ENCODE measurements around the gene BEST3. TPM values are rescaled to one million over a fixed set of nuclear protein-coding genes. Genes with fewer than 3 reads are reported as not detected.

The BEST3 gene
- 0.31 and 1.3 TPM in 2 replicates for total RNA-seq (2014; rRNA removed; shearing (Covaris generic))

DNA sequence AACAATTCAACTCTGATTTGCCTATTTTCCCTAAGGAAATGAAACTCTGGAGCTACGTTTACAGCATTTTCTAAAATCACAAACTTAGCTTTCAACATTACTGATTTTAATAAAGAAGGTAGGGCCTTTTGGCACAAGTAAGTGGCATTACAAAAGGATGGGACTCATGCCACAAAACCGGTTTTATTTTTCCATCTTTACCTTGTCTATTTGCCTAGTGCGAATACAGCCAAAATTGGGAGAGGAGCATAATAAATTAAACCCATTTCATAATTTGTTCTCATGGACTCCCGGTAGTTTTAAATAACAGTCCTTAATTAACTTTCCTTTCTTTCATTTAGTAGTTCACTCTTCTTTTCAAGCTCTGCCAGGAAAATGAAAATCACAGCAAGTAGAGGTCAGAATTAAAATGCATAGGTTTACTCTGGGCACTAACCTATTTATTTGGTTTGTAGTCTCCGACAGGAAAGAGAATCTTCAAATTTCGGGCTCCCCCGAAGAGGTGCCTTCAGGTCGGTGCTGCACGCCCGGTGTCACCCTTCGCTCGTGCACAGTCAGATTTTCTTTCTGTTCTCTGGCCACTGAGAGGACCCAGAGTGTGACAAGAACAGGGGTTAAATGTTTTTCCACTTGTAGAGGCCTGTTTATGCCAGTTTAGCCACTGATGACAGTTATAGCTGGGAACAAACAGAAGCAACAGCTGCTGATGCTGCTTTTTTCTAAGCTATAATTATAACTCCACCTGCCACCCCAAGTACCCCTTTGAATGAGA, at the start of gene BEST3:
Gene BEST3 (minus strand): TSS at position 535 of the 772 bp plus-strand sequence. CDS start 1,505 bp downstream, outside the sequence.
- no peak for DNase-seq (ENCODE audit: low spot score)

DNA sequence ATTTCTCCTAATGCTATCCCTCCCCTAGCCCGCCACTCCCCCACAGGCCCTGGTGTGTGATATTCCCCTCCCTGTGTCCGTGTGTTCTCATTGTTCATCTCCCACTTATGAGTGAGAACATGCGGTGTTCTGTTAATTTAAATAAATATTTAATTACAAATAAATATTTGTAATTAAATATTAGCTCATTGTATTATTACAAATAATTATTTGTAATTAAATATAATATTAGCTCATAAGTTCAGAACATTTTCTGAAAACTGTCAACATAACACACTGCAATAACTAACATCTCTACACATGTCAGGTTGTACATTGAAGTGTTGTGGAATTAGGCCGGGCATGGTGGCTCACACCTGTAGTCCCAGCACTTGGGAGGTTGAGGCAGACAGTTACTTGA, 45.0 kb upstream of the BEST3 start:
- no peak for DNase-seq (ENCODE audit: low spot score)

DNA sequence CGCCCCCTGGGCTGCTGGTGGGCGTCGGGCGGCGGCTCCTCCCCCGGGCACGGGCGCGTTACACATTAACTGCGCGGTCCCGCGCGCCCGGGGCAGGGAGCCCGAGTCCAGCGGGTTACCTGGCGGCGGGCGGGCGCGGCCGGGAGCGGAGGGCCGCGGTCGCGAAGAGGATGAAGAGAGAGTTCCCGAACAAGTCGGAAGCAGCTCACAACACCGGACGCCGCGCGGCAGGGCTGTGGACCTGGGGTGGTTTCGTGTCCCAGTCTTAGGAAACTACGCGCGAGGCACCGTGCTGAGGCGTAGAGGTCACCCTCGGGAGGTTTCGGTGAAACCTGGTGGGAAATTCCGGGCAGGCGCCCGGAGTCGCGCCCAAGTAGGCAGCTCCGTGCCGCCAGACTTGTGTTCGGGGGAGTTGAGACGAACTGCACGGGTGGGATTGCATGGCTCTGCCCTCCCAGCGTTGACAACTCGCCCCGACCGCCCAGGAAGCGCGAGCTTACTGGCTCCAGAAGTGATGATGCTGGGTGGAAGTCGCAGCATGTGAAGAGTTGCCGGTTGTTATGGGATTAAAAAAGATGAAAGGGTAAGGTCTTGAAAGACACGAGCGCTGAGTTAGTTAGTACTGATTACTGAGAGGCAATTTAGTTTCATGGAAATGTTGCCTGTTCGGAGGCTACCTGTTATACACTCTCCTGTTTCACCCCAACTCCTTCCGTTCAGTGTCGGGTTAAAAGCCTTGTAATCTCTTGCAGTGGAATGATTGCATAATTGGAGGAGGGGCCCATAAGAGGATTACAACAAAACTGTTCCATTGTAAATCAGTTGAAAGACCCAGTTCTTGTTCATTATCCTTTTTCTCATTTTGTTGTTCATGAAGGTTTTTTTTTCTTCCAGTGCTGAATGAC, 40.4 kb upstream of the BEST3 start:
- DNase-seq (ENCODE audit: low spot score), result peak; percentile 17

DNA sequence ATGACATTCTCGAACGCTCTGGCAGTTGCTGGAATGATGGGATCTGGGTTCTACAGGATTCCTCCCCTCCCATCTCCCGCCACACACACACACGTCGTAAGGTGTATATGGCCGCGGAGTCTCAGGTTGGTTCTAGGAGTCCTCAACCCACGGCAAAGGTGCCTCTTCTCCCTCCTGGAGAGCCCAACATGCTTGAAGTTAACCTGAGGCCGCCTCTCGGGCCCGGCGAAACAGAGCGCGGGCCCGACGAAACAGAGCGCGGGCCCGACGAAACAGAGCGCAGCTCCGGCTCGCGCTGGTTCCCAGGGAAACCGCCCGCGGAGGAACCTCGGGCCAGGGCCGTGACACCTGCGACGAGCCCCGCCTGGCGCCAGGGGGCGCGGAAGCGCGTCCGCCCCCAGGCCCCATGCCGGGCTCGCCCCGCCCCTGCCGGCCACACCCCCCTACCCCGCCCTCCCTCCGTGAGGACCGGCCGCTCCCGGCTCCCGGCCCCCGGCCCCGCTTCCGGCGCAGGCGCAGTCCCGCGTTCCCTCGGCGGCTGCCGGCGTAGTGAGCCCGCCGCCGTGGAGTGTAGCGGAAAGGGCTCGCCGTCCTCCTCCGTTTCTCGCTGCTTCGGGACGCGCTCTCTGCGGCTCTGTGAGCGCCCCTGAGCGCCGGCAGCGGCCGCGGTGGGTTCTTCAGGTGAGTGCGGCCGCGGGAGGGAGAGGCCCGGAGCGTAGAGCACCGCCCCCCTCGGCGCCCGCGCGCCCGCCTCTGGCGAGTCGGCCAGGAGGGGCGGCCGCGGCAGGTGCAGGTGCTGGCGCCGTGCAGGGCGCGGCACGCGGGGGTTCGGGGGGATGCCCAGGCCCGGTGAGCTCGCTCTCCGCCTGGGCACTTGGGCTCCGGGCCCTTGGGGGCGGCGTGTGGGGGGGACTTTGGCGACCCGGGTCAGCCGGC, 39.5 kb upstream of the BEST3 start, which contains the start of gene RAB3IP:
Gene RAB3IP (plus strand): TSS at position 510 of the 936 bp plus-strand sequence. CDS start 16,549 bp downstream, outside the sequence.
- peak; percentile 63 for DNase-seq (ENCODE audit: low spot score)

DNA sequence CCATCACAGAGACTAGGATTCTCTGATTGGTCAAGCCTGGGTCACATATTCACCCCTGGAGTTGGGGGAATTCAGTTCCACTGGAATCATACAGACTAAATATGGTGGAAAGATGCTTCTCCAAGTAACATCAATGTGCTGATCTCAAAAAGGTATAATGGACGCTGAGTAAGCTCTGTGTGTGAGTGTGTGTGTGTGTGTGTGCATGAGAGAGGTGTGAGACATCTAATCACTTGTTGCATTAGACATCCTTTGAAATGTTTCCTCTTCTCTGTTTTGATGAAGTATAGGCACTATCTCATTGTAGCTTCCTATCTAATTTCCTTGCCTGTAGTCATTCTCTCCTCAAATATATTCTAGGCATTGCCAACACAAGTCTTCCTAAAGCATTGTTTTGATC, 34.5 kb upstream of the BEST3 start:
- no peak for DNase-seq (ENCODE audit: low spot score)

DNA sequence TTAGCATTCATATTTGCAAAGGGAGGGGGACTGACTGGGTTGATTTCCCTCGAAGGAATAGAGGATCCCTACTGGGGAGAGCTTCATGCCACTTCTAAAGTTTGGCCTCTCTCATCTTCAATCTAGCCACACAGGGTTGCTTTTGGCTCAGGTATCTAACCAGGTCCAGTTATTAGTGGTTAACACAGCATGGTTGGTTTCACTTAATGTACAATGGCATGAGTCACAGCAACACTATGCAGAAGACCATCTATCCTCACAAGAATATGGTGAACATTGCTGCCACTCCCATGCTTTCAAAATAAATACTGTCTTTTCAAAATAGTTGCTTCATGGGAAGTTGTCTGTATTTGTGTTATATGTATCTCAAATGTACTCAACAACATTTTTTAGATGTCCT, 33.0 kb upstream of the BEST3 start:
- DNase-seq (ENCODE audit: low spot score), result peak; percentile 22

DNA sequence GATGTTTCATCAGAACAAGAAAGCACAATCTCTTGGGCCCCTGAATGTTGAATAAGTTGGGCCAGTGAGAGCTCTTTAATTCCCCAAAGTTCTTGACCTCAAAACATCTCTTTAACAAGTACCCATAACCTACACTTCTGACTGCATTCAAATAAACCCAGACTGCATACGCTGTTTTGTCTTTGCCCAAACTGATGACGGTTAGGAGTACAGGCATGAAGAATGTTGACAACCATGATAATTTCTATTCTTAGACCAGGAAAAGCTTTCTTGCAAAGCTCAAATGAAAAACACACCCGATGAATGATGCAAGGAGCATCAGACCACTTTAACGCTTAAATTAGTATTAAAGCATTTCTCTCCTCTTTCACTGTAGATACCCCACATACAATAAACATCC, 27.8 kb upstream of the BEST3 start:
- DNase-seq (ENCODE audit: low spot score), result no peak

DNA sequence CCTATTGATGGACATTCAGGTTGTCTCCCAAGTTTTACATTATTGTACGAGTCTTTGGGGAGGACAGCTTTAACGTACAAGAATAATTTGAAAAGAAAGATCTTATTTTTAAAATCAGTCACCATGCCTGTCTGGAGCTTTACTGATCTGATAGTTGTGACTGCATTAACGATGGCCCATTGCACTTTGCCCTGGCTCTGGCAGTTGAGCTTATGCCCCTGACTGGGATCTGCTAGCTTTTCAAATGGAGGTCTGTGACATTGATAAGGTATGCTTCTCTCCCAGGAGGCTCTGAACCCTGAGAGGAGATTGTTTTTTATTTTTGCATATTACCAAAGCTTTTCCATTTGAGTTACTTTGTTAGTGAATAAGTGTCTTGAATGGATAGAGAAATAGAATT, 21.6 kb upstream of the BEST3 start:
- no peak for DNase-seq (ENCODE audit: low spot score)

DNA sequence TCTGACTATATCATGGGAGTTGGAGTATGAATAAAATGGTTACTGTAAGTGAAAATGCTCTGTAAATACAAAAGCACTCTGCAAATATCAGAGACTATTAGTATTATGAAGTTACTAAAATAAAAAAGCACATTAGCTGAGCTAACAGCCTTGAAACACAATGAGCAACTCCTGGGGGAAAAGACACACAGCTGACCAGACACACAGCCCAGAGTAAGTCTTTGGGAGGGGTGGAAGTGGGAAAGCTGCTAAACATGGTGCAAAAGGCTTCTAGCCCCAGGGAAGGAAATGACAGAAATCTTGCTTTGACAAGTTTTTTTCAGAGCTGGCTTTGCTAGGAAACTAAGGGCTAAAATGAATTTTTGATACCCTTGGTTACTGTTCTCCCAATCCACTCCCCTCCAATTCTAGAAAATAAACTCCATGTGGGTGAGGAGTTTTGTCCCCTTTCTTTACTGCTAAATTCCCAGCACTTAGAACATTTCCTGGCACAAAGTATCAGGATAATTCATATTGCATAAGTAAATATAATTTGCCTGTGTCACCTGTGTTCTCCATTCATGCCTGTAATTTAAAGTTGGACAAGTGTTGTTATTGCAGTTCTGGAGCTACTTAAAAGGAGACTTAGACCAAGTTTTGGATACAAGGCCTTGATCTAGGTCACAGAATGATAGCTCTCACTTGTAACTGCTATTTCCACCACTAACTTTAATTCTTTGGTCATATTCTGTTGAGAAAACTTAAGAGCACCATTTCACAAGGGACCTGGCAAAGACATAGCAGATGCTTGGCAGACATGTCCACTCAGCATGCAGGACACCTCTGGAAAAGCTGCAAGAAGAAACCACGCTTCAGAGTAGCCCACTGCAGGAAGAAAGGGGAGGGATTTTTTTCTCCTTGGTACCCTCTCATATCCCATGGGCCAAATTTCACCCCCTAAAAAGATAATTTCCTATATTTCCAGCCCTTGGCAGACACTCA, 20.5 kb upstream of the BEST3 start:
- DNase-seq (ENCODE audit: low spot score), result no peak

DNA sequence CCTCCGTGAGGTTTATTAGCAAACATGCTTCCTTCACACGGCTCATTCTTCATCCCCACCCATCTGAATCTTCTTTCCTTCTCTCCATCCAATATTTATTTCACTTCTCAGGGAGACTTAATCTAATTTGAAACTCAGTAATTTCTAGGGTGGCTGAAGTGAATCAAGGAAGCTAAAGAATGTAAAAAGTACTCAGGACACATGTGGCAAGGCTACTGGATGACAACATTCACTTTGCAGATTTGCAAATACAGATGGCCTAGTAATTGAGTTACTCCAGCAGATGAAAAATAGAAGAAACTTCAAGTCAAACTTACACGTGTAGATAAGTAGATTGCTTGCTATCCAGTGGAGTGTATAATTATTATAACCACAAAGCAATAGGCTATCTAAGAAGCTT, 15.4 kb upstream of the BEST3 start:
- no peak for DNase-seq (ENCODE audit: low spot score)

DNA sequence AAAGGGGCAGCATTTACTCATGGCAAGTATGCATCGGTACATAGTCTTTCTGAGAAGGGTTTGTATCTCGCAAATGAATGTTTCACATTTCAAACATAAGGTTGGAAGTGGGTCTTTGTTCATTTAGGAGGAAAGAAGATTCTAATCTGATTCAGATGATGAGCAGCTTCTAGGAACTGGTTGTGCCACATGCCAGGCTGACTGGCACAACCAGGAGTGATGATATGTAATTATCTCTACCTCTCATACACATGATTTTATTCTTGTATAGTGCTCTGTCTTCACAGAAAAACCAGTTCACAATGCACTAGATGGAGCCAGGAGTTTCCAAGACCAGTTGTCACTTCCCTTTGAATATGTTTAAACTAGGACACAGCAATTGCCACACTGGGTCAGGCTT, 13.7 kb upstream of the BEST3 start:
- no peak for DNase-seq (ENCODE audit: low spot score)

DNA sequence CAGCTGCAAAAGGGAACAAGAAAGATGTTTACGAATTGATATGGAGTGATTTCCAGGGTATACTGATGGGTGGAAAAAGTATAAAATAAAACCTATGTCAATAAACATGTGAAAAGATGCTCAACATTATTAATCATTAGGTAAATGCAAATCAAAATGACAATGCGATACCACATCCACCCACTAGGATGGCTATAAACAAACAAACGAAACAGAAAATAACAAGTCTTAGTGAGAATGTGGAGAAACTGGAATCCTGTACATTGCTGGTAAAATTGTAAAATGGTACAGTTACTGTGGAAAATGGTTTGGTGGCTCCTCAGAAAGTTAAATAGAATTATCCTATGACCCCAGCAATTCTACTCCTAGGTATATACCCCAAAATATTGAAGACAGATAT, 9.5 kb upstream of the BEST3 start:
- no peak for DNase-seq (ENCODE audit: low spot score)

DNA sequence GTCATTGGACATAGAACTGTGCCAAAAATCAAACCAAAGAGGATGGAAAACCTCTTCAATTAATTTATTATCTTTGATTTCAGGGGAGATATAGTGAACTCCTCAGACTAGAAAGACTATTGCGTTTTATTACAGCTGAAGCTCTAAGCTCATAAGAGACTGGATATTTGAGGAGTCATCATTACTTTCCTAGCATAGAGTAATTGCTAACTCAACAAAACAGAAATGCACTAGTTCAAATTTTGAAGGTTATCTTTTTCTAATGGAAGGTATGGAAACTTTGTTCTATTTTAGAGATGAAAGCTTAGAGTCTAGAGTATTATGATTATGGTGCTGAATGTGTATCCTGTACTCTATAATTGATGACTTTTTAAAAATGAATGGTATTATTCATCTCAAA, 5.3 kb upstream of the BEST3 start:
- no peak for DNase-seq (ENCODE audit: low spot score)

DNA sequence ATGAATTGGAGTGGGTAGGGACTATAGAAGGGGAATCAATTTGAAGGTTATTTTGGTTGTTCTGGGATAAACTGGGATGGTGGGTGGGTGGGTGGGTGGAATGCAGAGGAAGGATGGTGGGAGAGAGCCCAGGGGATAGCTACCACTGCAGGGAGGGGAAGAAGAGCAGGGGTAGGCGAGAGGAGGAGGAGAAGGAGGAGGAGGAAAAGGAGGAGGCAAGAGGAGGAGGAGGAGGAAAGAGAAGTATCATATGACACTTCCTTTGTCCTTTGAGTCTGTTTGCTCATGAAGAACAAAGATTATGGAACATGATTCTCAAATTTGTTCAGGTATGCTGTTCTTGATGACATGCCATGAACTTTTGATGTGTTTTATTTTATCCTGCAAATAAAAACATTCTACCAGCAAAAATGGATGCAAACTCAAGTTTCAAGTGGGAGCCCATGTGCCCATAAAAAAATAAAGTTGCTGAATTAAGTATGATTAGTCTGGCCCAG, 4.1 kb upstream of the BEST3 start:
- no peak for DNase-seq (ENCODE audit: low spot score)

DNA sequence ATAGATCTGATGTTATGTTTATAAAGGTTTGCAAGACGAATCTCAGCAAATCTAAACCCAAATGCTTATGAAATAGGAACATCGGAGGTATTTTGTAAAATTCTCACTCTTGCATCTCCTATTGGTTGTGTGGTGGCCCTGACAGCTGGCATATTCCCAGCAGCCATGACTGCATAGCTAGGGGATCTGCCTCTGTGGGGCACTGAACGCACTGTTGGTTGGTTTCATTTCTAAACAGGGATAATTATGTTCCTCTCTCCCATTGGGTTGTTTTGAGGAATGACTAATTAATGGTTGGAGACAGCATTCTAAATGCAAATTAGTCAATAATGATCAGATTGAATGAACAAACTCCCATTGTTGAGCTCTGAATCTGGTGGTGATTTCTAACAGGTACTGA, 2.7 kb upstream of the BEST3 start:
- no peak for DNase-seq (ENCODE audit: low spot score)

DNA sequence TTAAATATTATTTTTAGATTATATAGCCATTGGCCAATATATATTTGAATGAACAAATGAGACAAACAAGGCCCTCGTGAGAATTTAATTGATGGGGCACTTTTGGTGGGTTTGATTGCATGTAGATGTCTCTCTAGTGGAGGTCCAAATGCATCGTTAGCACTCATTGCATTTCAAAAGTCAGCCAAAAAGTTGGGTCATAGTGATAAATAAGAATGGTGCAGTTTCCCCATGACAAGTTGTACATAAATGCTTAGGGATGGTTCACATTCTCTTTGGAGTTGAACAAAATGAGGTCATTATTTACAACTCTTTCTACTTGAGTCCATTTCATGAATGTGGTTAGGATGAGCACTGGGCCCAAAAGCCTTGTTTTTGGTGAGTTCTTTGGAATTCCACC, 1.0 kb downstream of the BEST3 start:
- DNase-seq (ENCODE audit: low spot score), result no peak

DNA sequence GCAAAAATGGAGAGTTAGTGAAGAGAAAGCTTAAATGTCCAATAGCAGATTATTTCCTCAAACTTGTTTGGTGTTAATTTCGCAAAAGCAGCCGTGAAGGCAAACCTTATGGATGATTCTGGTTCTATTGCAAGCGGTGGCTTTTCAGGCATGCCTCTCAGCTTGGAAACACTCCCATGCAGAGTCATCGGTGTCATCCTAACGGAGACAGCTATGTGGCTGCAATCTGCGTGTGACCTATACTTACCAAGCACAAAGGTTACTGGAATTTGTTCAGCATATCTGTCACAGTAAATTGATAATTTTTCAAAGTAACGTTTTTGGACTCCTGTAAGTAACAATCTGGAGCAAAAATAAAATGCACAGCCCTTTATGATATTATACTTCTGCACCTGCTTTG, 5.0 kb downstream of the BEST3 start:
- DNase-seq (ENCODE audit: low spot score), result no peak

DNA sequence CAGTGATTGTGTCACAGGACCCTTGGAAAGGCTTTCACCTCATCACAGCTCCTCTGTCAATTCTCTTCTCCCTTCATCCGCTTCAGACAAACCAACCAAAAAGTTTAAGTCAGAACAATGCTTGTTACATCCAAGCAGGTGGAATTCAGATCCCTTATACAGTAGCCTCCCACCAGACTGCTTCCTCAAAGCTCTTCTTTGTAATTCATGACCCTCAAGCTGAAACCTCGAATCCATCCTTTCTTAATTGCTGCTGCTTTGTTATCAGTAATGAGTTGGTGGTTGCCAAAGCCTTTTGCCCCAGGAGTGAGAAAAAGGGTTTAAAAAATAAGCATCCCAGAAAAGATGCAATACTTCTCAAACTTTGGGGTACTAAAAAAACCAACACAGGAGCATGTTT, 9.5 kb downstream of the BEST3 start:
- no peak for DNase-seq (ENCODE audit: low spot score)

DNA sequence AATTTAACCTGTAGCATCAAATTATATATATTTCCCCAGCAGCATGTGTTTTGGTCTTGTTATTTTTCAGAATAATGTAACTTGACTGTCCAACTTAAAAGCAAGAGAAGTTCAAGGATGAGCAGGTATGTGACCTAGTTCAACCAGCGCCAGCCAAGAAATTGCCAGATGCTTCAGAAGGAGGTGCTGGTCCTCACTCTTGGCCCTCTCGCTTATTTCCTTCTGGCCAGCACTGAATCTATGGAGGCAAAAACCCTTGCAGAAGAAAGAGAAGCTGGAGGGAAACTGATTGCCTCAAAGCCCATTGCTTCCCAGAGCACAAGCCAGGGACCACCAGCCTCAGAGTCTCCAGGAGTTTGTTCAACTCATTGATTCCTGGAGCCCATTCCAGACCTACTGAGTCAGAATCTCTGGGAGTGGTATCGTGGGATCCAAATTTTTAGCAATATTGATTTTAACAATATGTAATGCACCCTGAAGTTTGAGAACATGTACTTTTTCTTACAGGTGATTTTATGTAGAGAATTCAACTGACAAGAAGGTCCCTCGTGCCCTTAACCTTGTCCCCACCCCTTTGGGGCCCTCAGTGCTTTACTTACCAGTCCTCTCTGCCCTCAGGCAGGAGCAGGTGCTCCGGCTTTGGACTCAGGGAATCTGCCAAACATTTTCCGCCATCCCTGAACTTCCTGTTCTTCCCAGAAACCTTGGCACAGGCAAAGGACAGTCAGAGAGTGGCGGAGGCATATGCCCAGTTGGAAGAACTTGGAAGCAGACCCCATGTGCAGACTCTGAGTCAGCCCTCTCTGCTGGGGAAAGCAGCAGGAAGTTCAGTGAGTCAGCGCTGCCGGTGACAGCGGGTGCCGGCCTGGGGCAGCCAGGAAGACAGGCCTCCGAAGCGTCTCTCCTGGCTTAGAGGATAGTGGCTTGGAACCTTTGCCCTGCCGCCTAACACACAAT, 10.4 kb downstream of the BEST3 start:
- DNase-seq (ENCODE audit: low spot score), result peak; percentile 96

Measured in A172 (cell line).